Activated CD8-positive, alpha-beta T cell treated with anti-CD3 and anti-CD28 coated beads, Interleukin-2, amount 10 ng/mL, durations not matched to agents 7 days and 5 days (primary cell): Measurements from ENCODE around the gene HIVEP3. TPM values are rescaled to one million over a fixed set of nuclear protein-coding genes. Genes with fewer than 3 reads are reported as not detected.
"Not testable (repeated sequence)": the region's sequence is repeated elsewhere in the genome, so short reads cannot be mapped to it uniquely, and the experiment has no call there.

Source experiments
- ATAC-seq: fragments of 150-1000 bp; cut with Tn5 transposase; one replicate; pipeline ENCODE4 v1.10.0; 2021; ENCODE audit warnings: moderate library complexity
- CTCF ChIA-PET: fragments of 350-600 bp; sonication (Branson Sonifier 250); formaldehyde crosslinking; loops from one replicate; lab custom pipeline; 2021; ENCODE audit warnings: antibody characterized with exemption; lab: Charles Lee
- POLR2A ChIA-PET: fragments of 350-600 bp; sonication (Branson Sonifier 250); formaldehyde crosslinking; loops from one replicate; lab custom pipeline; 2021; ENCODE audit warnings: antibody characterized with exemption; lab: Charles Lee
- DNase-seq: peaks from one replicate; pipeline ENCODE4 v3.0.0-alpha.2; 2020
- H3K27ac Mint-ChIP-seq: one replicate; pipeline ENCODE4 v1.8.0; 2021; ENCODE audit warnings: mild to moderate bottlenecking, mixed read lengths
- H3K27me3 Mint-ChIP-seq: one replicate; pipeline ENCODE4 v1.8.0; 2021; ENCODE audit warnings: low read depth, mixed read lengths
- H3K36me3 Mint-ChIP-seq: one replicate; pipeline ENCODE4 v1.8.0; 2021; ENCODE audit warnings: low read depth, mixed read lengths
- H3K4me1 Mint-ChIP-seq: one replicate; pipeline ENCODE4 v1.8.0; 2021; ENCODE audit warnings: low read depth, mixed read lengths
- H3K4me3 Mint-ChIP-seq: one replicate; pipeline ENCODE4 v1.8.0; 2021; ENCODE audit warnings: mild to moderate bottlenecking, mixed read lengths
- H3K9me3 Mint-ChIP-seq: one replicate; pipeline ENCODE4 v1.8.0; 2022; ENCODE audit warnings: mixed read lengths; ENCODE audit not compliant: insufficient read depth
- total RNA-seq, 2 experiments: library from RNA; stranded (reverse); gene quantifications; one replicate each; pipeline ENCODE4 v1.2.3, GENCODE V29; 2021

Gene HIVEP3
- total RNA-seq, 2 experiments from 2014 or later = 10.8 to 11.8 TPM

DNA sequence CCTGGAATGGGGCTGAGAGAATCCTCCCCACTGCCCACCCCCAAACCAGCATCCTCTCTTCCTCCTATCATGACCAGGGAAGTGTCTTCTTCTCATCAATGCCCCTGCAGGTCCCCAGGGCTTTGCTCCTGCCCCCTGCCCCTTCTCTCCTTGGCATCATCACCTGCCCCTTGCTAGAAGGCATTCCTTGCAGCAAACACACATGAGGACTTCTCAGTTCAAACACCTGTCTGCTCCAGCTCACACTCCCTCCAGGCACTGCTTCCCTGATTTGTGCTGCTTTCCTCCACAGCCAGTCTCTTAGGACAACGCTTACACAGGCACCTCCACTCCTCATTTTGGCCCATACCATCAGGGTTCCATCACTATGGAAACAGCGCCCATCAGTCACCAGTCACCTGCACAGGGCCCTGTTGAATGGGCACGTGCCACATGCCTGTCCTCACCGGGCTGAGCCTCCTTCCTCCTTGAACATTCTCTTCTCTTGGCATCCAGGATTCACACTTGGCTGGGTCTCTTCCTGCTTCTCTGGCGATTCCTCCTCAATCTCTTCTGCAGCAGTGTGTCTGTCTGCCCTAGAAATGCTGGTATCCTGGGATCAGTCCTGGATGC is 352.3 kb downstream of the HIVEP3 start:
- ChIA-PET POLR2A (no interaction called here), CTCF (no interaction called here)
- no peak overlapping the region for H3K27ac Mint-ChIP-seq
- no peaks in the 10 kb centered on the region for H3K9me3 Mint-ChIP-seq
- peaks cover 8% of the 10 kb centered on the region for H3K4me1 Mint-ChIP-seq
- ATAC-seq (no peak), DNase-seq (no peak)
- H3K4me3 Mint-ChIP-seq = no peak overlapping the region
- H3K27me3 Mint-ChIP-seq = no peaks in the 10 kb centered on the region
- no peaks in the 10 kb centered on the region for H3K36me3 Mint-ChIP-seq

DNA sequence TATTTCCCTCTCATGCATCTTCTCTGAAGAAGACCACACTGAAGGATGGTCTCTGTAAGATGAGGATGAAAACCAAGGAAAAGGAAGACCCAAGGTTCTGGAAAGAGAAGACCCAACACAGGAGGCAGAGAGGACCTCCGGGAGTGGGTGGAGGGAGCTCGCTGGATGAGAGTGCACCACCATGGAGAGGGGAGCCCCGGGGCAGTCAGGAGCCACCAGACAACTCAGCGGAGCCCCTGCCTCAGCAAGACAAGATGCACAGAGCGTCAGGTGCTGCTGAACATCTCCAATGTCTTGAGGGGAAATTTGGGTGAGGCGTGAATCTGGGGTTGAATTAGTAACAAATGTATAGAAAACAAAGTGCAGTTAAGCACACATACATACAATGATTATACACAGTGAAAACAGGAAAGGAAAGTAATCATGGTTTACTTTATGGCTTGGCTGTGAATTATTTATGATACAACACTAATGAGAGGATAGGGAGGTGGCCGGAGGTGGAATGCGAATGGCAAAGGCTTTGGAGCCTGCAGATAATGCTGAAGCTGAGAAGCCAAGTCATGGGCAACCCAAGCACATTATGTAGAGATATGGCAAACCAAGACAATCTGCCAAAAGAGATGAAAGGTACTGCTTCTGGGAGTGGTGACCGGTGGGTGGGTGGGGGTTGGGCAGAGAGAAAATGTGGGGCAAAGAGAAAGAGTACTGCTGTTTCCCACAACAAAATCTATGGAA is 353.8 kb downstream of the HIVEP3 start:
- no peak overlapping the region for H3K27ac Mint-ChIP-seq
- ChIA-PET POLR2A (no interaction called here), CTCF (no interaction called here)
- H3K4me1 Mint-ChIP-seq = peaks cover 8% of the 10 kb centered on the region
- H3K4me3 Mint-ChIP-seq = no peak overlapping the region
- no peak for DNase-seq
- ATAC-seq = no peak
- H3K36me3 Mint-ChIP-seq = no peaks in the 10 kb centered on the region
- no peaks in the 10 kb centered on the region for H3K9me3 Mint-ChIP-seq
- no peaks in the 10 kb centered on the region for H3K27me3 Mint-ChIP-seq

DNA sequence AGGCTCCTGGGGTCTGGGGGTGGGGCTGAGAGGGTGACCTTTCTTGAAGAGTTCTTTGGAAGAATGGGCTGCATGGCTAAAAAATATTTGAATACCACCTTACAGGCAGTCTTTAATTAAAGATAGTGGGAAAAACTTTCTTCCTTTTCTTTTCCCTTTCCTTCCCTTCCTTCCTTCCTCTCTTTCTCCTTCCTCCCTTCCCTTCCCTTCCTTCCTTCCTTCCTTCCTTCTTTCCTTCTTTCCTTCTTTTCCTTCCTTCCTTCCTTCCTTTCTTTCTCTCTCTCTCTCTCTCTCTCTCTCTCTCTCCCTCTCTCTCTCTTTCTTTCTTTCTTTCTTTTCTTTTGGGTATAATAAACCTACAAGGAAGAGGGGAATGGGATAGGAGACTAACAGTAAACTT is 356.4 kb downstream of the HIVEP3 start:
- Mint-ChIP-seq H3K4me1 (no peaks in the 10 kb centered on the region), H3K4me3 (no peak overlapping the region), H3K27ac (no peak overlapping the region), H3K36me3 (peaks cover 6% of the 10 kb centered on the region), H3K27me3 (no peaks in the 10 kb centered on the region), H3K9me3 (no peaks in the 10 kb centered on the region)
- no peak for ATAC-seq
- ChIA-PET POLR2A (interaction anchor here (1.0 kb wide), 1 partner anchor 19 kb away, joined by 3 read pairs; no protein-coding TSS in a partner anchor), CTCF (no interaction called here)
- DNase-seq = no peak

DNA sequence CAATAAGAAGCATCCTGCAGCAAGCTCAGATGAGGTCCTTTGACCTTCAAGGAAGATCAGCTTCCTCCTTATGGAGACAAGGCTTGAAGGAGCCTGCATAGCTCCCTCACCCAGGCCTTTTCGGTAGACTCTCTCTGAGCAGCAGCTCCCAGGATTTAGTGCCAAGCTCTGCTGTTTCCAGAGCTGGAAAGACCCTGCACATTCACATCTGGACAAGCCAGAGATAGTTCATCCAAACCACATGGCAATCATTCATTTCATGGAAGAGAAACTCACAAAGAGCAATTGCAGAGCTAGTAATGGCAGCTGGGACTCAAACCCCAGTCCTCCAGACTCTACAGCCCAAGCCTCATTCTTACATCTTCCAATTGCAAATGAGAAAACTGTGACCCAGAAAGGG is 357.8 kb downstream of the HIVEP3 start:
- H3K4me3 Mint-ChIP-seq = no peak overlapping the region
- H3K27ac Mint-ChIP-seq = no peak overlapping the region
- no peaks in the 10 kb centered on the region for H3K4me1 Mint-ChIP-seq
- CTCF ChIA-PET = interaction anchor here (1.0 to 2.0 kb wide), 3 partner anchors 13 to 19 kb away, joined by 3 to 5 read pairs (median 3); no protein-coding TSS in a partner anchor
- no peaks in the 10 kb centered on the region for H3K9me3 Mint-ChIP-seq
- no peaks in the 10 kb centered on the region for H3K27me3 Mint-ChIP-seq
- DNase-seq (no peak), ATAC-seq (no peak)
- POLR2A ChIA-PET = no interaction called here
- H3K36me3 Mint-ChIP-seq = peaks cover 17% of the 10 kb centered on the region

DNA sequence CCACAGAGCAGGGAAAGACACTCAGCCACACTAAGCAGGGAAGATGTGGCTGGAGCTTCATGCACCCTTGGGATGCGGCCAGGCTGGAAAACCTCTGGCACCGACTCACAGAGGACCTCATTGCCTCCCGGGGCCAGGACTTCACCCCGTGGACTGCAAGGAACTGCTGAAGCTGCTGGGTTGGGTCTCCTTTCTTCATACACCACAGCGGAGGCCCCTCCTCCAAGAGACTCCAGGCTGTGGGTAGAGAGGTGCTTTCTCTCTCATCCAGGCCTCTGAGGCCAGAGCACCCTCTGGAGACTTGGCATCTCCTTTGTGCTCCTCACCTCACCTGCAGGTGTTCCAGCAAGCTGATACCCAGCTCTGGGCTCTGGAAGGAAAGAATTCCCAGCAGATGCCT is 358.2 kb downstream of the HIVEP3 start:
- ChIA-PET CTCF (interaction anchor here (1.0 to 2.0 kb wide), 2 partner anchors 13 to 18 kb away, joined by 3 to 5 read pairs; no protein-coding TSS in a partner anchor), POLR2A (no interaction called here)
- H3K27me3 Mint-ChIP-seq = no peaks in the 10 kb centered on the region
- no peaks in the 10 kb centered on the region for H3K4me1 Mint-ChIP-seq
- DNase-seq (no peak), ATAC-seq (no peak)
- H3K27ac Mint-ChIP-seq = no peak overlapping the region
- H3K4me3 Mint-ChIP-seq = no peak overlapping the region
- H3K36me3 Mint-ChIP-seq = peaks cover 22% of the 10 kb centered on the region
- H3K9me3 Mint-ChIP-seq = no peaks in the 10 kb centered on the region

DNA sequence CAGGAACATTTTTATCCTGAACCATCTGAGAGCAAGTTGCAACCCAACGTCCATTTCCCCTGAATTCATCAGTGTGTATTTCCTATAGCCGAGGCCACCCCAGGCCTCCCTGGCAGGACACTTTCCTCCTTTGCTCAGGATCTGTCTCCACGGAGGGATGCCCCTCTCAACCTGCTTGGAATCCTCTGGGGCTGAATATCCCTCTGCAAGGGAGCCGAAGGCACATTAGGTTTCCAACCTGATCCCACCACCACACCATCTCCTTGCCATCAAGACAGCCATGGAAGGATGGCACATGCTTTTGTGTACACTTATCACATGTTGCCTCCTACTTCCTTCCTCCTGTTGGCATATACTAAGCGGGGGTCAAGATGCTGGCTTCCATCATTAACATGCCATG is 359.4 kb downstream of the HIVEP3 start:
- H3K27ac Mint-ChIP-seq = no peak overlapping the region
- no peak overlapping the region for H3K4me3 Mint-ChIP-seq
- H3K4me1 Mint-ChIP-seq = no peaks in the 10 kb centered on the region
- no peaks in the 10 kb centered on the region for H3K9me3 Mint-ChIP-seq
- peaks cover 22% of the 10 kb centered on the region for H3K36me3 Mint-ChIP-seq
- H3K27me3 Mint-ChIP-seq = no peaks in the 10 kb centered on the region
- DNase-seq (no peak), ATAC-seq (no peak)
- POLR2A ChIA-PET = no interaction called here
- CTCF ChIA-PET = interaction anchor here (2.0 kb wide), 1 partner anchor 14 kb away, joined by 5 read pairs; no protein-coding TSS in a partner anchor

DNA sequence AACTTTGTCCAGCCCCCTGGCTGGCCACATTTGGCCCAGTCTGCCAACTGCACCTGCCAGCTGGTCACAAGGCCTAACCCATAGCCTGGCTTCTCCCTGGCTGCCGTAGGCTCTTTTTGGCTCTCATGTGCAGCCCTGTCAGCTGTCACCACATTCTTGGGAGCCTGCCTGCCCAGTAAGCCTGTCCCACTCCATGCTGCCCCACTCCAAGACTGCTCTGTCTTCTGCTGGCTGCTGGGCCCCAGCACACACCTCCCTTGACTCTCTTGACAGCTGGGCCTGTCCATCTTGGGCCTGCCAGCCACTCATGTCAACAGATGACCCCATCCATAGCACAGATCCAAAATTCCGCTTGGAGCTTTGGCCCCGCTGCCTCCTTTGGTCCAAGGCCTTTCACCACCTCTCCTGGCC is 360.0 kb downstream of the HIVEP3 start:
- no peaks in the 10 kb centered on the region for H3K27me3 Mint-ChIP-seq
- ChIA-PET CTCF (no interaction called here), POLR2A (no interaction called here)
- DNase-seq (no peak), ATAC-seq (no peak)
- peaks cover 22% of the 10 kb centered on the region for H3K36me3 Mint-ChIP-seq
- H3K27ac Mint-ChIP-seq = no peak overlapping the region
- H3K4me3 Mint-ChIP-seq = no peak overlapping the region
- no peaks in the 10 kb centered on the region for H3K4me1 Mint-ChIP-seq
- H3K9me3 Mint-ChIP-seq = no peaks in the 10 kb centered on the region

DNA sequence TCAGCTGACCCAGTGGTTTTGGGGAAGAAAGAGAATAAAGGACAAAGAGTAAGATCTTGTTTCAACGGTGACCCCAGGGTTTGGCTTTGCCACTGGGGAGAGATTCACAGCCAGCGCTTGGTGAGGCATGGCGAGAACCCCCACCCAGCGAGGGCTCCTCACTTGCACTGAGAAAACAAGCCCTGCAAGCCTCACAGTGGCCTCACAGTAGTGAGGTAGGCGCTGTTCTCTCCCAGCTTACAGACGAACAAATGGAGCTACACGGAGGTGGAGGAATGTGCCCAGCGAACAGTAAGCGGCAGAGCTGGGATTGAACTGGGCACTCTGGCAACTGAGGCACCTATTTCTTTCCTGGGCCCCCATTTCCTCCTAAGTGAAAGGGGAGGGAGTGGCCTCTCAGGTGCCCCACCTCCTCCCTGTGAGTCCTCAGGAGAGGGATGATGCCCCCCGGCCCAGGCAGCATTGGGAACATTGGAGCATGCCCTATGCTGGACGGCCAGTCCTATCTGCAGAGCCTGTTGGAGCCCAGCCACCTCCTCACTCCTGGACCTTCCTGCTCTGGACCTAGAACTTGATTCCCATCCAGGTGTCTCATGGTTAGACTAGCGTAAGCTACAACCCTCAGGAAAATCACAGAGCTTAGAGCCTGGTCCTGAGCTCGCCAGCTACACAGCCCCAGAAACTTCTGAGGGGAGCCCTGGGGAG is 360.8 kb downstream of the HIVEP3 start:
- no peak overlapping the region for H3K27ac Mint-ChIP-seq
- no peaks in the 10 kb centered on the region for H3K4me1 Mint-ChIP-seq
- ATAC-seq (no peak), DNase-seq (no peak)
- no peaks in the 10 kb centered on the region for H3K27me3 Mint-ChIP-seq
- H3K36me3 Mint-ChIP-seq = peaks cover 22% of the 10 kb centered on the region
- H3K4me3 Mint-ChIP-seq = no peak overlapping the region
- H3K9me3 Mint-ChIP-seq = peaks cover under 1% of the 10 kb centered on the region
- POLR2A ChIA-PET = no interaction called here
- CTCF ChIA-PET = no interaction called here

DNA sequence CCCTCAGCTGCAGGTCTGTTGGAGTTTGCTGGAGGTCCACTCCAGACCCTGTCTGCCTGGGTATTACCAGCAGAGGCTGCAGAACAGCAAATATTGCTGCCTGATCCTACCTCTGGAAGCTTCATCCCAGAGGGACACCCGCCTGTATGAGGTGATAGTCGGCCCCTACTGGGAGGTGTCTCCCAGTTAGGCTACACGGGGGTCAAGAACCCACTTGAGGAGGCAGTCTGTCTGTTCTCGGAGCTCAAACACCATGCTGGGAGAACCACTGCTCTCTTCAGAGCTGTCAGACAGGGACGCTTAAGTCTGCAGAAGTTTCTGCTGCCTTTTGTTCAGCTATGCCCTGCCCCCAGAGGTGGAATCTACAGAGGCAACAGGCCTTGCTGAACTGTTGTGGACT is 364.0 kb downstream of the HIVEP3 start:
- H3K9me3 Mint-ChIP-seq, H3K4me3 Mint-ChIP-seq, ATAC-seq, H3K27ac Mint-ChIP-seq, DNase-seq, POLR2A ChIA-PET, H3K4me1 Mint-ChIP-seq, CTCF ChIA-PET, H3K27me3 Mint-ChIP-seq: not testable (repeated sequence)
- peaks cover 22% of the 10 kb centered on the region for H3K36me3 Mint-ChIP-seq

DNA sequence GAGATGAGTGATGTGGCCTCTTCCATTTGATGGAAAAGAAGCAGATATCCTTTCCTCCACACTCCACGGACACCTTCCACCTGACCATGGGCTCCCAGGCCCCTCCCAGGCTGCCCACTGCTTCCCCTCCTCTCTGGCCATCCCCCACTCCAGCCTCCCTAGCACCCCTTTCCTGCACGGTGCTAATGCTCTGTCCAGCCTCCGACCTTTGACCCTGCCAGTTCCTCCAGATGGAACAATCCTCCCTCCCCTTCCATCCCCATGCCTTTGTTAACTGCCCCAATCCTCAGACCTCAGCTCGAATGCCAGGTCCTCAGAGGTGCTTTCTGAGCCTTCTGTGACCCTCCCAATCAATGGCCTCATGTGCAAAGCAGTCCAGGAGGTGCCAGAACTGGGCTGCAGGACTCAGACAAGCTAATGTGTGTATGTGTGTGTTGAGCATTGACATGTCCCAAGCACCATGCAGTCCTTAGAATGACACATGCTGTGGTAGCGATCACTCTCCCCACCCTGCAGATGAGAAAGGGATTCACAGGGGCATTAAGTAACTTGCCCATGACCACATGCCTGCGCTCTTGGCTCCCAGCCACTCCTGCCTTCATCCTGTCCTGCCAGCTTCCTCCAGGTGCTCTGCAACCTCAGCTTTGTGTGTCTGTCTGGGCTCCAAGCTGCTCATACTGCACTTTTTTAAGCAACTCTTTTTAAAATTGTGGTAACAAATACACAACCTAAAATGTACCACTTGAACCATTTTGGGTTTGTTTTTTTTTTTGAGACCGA is 370.8 kb downstream of the HIVEP3 start:
- POLR2A ChIA-PET = no interaction called here
- Mint-ChIP-seq H3K36me3 (peaks cover 6% of the 10 kb centered on the region), H3K4me3 (no peak overlapping the region), H3K9me3 (peaks cover 4% of the 10 kb centered on the region), H3K27ac (no peak overlapping the region), H3K4me1 (no peaks in the 10 kb centered on the region), H3K27me3 (no peaks in the 10 kb centered on the region)
- CTCF ChIA-PET = no interaction called here
- DNase-seq = no peak
- no peak for ATAC-seq

DNA sequence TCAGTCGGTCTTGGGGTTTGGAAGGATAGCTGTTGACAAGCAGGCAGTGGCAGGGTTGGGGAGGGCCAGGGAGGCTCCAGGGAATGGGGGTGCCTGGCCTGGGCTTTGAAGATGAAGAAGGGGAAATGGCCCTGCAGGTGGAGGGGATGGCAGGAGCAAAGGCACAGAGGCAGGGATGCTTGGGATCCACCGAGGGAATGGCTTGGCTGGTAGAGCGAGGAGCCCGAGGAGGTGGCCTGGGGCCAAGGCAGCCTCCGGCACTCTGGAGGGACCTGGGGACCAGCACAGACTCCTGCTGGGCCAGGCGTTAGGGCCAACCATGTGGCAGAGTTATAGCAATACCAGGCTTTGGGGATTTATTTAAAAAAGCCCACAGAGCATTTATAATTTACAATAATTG is 371.4 kb downstream of the HIVEP3 start:
- ATAC-seq (no peak), DNase-seq (no peak)
- no peak overlapping the region for H3K27ac Mint-ChIP-seq
- no peaks in the 10 kb centered on the region for H3K27me3 Mint-ChIP-seq
- H3K36me3 Mint-ChIP-seq = peaks cover 6% of the 10 kb centered on the region
- CTCF ChIA-PET = no interaction called here
- POLR2A ChIA-PET = no interaction called here
- no peaks in the 10 kb centered on the region for H3K4me1 Mint-ChIP-seq
- no peak overlapping the region for H3K4me3 Mint-ChIP-seq
- H3K9me3 Mint-ChIP-seq = no peaks in the 10 kb centered on the region
